NCI-H2196 treated with DMSO at 0.1 percent for 48 hours (cell line): ENCODE measurements around the gene THTPA.

ENCODE experiments used
- DNase-seq: peaks from one replicate; lab custom pipeline; 2025; ENCODE audit not compliant: unreplicated experiment; lab: John Stamatoyannopoulos, UW

Gene THTPA

GRCh38 chr14:23555882-23556699, at the start of gene THTPA:
Gene THTPA, plus strand, starts transcription at chr14:23556271. Its CDS starts 487 bp downstream, at chr14:23556758.
- DNase-seq, result peak; percentile 79

DNA sequence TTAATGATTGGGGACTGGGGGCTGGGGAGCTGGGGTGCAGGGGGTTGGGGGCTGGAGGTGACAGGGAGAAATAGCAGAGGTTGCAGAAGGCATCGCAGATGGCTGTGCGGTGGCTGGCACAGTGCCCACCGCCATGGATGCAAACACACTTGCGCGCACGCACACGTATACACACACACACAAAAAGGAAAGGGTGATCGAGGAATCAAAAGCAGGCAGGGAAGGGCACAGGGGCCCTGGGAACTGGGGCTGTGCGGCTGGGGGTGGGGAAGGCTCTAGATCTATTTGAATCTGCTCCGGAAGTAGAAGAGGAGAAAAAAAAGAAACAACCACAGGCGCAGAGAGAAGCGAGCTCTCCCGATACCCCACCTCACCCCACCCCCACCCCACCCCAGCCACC, 43.9 kb upstream of the THTPA start:
- peak; percentile 26 for DNase-seq

DNA sequence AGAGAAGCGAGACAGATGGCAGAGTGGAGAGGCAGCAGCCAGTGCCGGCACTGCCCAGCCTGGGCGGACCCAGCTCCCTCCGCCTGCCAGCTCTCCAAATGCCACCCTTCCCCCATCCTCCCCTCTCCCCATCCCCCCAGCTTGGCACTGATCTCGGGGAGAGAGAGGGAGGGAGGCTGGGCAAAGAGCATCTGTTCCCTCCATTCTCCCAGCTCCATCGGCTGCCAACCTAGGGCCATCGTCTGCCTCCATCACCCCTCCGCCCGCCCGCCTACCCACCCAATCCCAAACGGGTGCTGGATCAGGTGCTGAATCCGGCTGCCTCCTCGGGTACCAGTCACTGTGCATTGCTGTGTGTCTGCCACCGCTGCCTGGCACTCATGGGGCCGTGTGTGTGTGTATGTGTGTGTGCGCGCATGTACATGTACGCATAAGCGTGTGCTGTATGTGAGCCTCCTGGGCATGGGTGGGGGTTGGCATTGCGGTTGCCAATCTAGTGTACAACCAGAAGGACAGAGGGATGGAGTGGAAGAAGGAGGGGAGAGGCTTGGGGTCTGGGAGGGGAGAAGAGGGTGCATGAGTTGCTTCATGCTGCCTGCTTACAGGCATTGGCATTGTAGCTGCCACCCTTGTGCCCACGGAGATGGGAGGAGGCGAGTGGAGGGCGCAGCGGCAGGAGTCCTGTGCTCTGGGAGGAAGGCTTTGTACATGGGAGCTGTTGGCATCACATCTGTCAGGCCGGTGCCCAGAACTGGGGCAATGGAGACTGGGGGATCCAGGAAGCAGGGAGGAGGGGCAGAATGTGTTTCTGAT, 42.9 kb upstream of the THTPA start:
- DNase-seq, result peak; percentile 83

DNA sequence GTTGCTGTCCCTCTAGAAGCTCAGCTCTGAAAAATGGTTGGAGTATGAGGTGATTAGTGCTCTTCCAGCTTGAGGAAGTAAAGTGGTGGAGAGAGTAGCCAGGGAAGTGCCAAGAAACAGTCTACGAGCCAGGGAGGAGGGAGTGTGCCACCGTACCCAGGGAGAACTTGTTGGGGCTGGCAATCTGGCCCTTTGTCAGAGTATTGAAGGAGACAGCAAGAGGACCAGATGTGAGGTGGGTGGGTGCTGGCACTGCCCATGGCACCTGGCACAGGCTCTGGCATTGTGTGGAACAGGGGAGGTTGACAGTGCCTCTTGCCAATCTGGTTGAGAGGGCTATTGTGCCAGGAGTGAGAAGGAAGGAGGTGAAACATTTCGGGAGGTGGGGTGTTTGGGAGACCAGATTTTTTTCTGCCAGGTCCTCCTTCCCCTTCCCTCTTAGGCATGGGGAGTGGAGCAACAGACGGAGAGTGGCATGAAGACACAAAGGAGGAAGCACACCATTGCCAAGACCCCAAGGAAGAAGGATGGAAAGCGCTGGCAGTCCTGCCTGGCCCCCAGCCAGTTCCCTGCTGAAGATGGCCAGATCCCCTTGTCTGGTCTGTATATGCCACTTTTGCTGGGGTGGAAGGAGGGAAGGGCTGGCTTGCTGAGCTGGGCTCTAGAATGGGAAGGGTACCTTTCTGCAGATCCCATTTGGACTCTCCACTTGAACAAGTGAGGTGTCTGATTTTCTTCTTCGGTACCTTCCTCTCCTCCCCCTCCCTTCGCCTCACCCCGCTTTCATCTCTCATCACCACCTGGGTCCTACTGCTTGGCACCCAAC, 42.0 kb upstream of the THTPA start:
- peak; percentile 70 for DNase-seq

DNA sequence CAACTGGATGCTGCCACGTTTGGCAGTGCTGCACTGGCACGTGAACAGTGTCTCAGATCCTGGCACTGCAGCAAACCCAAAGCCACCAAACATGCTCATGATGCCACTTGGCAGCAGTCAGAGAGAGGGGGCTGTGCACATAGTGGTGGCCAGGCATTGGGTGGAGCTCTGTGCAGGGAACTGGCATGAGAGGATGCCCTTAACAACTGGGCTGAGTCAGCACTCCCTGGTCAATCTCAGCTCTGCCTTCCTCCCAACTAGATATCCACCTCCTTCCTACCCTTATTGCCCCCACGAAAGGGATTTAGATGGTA, 41.5 kb upstream of the THTPA start:
- peak; percentile 91 for DNase-seq

DNA sequence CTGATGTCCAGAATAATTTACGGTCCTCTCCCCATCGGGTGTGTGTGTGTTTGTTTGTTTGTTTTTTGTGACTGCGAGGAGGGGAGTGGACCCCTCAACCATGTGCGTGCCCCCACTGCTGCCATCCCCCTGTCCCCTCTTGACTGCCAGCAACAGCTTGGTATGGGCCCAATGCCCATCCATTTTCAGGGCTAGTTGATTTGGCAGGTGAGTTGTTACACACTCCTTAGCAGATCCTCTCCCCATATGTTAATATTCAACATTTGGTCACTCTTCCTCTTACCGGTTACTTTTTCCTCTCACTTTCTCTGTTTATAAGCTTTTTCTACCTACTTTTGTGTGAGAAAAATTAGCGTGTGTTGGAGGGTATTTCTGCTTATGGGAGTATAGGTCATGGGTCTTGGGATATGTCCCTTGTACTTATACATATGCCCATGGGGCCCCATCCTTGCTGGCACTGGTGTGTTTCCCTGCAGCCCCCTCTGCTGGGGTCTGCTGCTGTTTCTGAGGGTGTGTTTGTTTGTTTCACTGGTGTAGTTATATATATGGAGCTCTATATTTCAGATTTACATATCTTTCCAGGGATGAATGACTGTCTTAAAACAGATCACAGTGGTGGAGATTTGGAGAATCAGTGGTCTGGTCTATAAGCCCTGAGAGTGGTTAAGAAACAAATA, 38.3 kb upstream of the THTPA start:
- no peak for DNase-seq

GRCh38 chr14:23518709-23519108, 37.4 kb upstream of the THTPA start:
- no peak for DNase-seq

DNA sequence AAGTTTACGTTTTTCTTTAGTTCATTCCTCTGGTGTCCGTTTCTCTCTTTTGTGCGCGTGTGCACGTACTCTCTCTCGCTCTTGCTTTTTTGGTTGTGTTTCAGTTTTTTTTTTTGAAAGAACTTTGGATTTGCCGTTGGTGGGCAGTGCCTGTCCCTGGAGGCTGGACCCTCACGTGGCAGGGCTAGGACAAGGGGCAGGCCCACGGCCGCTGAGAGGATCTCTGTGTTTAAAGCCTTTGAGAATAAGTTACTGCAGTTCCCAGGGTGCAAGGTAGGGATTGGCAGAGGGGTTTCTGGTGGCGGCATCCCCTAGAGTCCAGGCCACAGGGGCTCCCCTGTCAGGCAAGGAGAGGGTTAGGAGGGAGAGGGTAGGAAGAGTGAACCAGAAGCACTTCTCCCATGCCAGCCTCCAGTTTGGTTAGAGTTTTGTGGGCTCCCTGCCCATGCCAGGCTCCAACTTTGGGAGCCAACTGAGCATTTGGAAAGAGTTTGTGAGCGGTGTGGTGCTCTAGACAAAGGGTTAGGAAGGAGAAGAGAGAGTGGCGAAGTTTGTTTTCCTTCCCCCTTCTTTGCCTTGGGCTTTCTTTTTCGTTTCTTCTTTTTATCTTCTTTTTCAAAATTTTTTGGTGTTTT, 35.1 kb upstream of the THTPA start:
- no peak for DNase-seq

- no peak for DNase-seq
Measured at GRCh38 chr14:23521785-23522640, 34.1 kb upstream of the THTPA start.

GRCh38 chr14:23522643-23523198, 33.4 kb upstream of the THTPA start:
- no peak for DNase-seq

DNA sequence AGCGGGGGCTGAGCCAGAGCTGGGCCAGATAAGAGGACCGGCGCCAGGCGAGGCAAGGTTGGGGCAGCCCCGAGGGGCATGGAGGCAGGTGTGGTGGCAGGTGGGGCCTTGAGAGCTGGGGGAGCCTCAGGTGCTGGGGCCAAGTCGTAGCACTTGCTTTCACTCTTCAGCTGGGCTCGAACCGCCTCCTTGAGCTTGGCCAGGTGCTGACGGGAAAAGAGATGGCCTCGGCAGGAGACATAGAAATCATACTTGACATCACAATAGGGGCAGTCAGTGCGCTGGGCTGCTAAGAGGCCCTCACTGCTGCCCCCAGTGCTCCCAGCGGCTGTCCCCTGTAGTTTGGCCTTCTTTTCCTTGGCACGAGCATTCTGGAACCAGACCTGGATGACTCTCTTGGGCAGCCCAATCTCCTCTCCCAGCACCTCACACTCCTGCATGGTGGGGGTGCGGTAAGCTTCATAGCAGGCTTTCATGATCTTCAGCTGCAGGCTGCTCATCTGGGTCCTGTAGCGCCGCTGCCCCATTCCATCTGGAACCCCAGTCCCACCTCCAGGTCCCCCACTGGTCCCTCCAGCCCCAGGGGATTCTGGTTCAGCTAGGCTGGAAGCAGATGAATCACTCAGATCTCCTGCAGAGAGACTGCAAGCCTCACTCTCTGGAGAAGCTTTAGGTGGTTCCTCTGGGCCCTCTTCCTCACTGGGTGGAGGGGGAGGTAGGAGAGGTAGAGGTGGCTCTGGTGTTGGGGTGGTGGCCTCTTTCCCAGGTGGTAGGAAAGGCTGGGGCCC, 32.6 kb upstream of the THTPA start:
- no peak for DNase-seq

- DNase-seq, result no peak
Measured at GRCh38 chr14:23524954-23525353, 31.1 kb upstream of the THTPA start.

DNA sequence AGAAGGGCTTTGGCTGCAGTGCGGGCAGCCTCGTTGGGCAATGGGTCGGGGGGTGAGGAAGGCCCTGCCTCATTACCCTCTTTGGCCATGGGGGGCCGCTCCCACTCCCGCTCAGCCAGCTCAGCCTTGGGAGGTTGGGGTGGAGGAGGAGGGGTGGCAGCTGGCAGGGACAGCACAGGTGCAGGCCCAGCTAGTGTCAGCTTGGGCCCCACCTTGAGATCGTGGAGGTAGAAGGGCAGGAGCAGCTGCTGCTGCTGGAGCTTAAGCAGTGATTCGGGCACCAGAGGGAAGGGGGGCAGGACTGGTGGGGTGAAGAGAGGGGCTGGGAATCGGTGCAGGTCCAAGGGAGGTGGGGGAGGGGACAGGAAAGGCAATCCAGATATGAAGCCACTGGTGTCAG, 30.5 kb upstream of the THTPA start:
- DNase-seq, result no peak

GRCh38 chr14:23528555-23528954, 27.5 kb upstream of the THTPA start:
- no peak for DNase-seq

DNA sequence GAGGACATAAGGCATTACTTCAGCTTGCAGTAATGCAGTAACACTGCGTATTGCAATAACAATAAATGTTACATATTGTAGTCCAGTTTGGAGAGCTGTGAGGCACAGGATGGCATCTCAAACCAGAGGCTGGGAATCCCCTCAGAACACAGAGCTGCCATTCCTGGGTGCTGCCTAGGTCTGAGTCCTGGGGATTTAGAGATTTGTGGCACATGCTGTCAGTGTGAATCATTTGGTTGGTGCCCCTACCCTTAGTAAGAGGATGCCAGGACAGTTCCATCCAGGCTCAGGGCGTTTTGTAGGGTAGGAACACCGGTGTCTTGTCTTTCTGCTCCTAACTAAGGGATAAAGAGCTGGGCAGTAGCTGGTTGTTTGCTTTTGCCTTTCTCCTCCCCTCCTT, 27.1 kb upstream of the THTPA start:
- DNase-seq, result no peak

DNA sequence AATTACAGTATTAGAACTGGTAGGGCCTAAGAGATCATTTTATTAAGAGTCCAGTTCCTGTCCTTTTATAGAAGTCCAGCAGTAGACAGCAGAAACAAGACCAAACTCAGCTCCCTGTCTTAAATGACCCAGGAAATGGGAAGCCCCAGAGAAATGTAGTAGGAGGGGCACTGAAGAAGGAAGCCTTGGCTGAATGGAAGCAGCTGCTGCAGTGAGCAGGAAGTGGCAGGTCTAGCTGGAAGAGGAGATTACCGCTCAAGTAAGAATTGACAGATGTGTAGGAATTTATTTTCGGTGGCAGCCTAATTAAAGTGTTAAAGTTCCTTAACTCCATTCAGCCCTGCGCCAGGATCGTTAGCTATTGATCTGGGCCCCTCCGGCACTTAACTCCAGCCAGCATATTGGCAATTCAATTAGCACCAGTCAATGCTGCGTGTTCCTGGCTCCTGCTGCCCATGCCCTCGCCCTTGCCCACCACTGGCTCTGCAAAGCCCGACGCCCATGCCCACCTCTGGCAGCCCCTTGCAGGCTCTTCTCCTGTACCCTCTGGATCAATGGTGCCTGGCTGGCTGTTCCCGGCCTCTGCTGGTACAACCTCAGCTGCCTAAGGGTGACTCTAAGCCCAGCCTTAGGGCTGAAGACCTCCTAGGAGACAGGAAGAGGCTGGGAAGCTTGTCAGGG, 25.6 kb upstream of the THTPA start:
- DNase-seq, result no peak

DNA sequence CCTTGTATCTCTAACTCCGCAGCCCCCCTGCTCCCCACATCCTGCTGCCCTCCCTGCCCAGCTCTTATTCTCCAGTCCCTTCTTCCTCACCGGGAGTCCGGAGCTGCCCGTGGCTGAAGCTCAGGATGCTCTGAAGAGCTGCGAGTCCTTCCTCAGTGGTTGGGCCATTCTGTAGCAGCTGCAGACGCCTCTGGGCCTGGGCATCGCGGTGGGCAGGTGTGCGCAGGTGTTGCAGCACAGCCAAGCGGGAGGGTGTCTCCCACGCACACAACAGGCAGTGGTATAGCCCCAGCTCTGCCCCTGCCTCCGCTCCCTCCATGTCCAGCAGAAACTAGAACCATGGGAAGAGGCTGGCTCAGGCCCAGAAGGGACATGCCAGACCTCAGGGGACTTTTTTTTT, 24.7 kb upstream of the THTPA start:
- DNase-seq, result no peak

- DNase-seq, result no peak
Measured at GRCh38 chr14:23532658-23533057, 23.4 kb upstream of the THTPA start.
